ENCODE results near the gene PTPN2. TPM values are rescaled to one million over a fixed set of nuclear protein-coding genes. Genes with fewer than 3 reads are reported as not detected.

The PTPN2 gene
- total and polyA plus RNA-seq, 2 experiments from 2014 or later, result 24.7 to 25.4 TPM

- peak in 1 of 2 donors; percentile 94 for DNase-seq (ENCODE audit: low read depth in 1 of 2, low spot score in 1 of 2)
- H3K27me3 ChIP-seq, result no peaks in the 10 kb centered on the region
- no peak overlapping the region for H3K27ac ChIP-seq
- no peak overlapping the region for H3K4me3 ChIP-seq
- peaks cover 4% of the 10 kb centered on the region for H3K36me3 ChIP-seq
- H3K4me1 ChIP-seq (ENCODE audit: low read depth), result peaks cover 7% of the 10 kb centered on the region
- TF ChIP-seq, protein P1, sequence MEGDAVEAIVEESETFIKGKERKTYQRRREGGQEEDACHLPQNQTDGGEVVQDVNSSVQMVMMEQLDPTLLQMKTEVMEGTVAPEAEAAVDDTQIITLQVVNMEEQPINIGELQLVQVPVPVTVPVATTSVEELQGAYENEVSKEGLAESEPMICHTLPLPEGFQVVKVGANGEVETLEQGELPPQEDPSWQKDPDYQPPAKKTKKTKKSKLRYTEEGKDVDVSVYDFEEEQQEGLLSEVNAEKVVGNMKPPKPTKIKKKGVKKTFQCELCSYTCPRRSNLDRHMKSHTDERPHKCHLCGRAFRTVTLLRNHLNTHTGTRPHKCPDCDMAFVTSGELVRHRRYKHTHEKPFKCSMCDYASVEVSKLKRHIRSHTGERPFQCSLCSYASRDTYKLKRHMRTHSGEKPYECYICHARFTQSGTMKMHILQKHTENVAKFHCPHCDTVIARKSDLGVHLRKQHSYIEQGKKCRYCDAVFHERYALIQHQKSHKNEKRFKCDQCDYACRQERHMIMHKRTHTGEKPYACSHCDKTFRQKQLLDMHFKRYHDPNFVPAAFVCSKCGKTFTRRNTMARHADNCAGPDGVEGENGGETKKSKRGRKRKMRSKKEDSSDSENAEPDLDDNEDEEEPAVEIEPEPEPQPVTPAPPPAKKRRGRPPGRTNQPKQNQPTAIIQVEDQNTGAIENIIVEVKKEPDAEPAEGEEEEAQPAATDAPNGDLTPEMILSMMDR (IDR thresholded peaks at IDR 0.05; ENCODE audit: low read depth, low read length), result no peak
- no peaks in the 10 kb centered on the region for H3K9me3 ChIP-seq (ENCODE audit: low read depth)
Observed at GRCh38 chr18:12838178-12838634, 45.8 kb downstream of the PTPN2 start.

DNA sequence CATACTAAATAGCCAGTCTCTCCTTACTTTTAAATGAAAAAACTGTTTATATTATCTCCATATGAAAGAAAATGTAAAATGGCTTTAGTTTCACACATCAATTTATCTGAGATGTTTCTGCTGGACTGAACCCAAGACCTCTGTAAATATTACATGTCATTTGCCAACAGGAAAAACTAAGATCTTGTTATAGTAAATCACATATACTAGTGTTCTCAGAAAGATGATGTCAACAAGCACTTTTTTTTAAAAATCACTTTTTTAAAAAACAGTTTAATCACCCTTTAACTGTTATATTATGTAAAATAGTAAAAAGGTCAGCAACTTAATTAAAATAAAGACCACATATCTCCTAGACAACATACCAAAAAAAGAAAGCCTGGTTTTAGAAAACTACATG, 46.3 kb downstream of the PTPN2 start:
- TF ChIP-seq, protein P1 (IDR thresholded peaks at IDR 0.05; ENCODE audit: low read depth, low read length), result no peak
- Histone ChIP-seq H3K9me3 (ENCODE audit: low read depth) (no peaks in the 10 kb centered on the region), H3K27me3 (no peaks in the 10 kb centered on the region), H3K4me3 (no peak overlapping the region), H3K27ac (no peak overlapping the region), H3K4me1 (ENCODE audit: low read depth) (peaks cover 2% of the 10 kb centered on the region), H3K36me3 (peaks cover 4% of the 10 kb centered on the region)
- DNase-seq (ENCODE audit: low read depth in 1 of 2, low spot score in 1 of 2), result peak in 1 of 2 donors; percentile 73

DNA sequence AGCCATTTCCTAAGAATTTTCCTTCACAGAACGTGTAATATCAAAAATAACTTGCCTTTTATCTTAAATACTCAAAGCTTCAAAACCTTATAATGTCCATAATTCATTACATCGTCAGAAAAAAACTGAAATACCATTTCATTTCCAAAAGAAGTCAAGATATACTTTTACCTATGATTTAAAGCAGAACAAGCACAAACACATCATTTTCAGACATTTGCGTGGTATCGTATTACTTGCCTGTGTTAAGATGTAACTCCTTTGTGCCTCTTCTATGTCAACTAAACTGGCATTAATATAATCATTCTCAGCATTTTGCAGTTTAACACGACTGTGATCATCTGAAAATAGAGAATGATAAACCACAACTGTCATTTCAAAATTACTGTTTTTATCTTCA, 47.5 kb downstream of the PTPN2 start:
- no peaks in the 10 kb centered on the region for H3K4me1 ChIP-seq (ENCODE audit: low read depth)
- DNase-seq (ENCODE audit: low read depth in 1 of 2, low spot score in 1 of 2), result no peak
- TF ChIP-seq, protein P1 (IDR thresholded peaks at IDR 0.05; ENCODE audit: low read depth, low read length), result no peak
- H3K4me3 ChIP-seq, result no peak overlapping the region
- no peaks in the 10 kb centered on the region for H3K27me3 ChIP-seq
- peaks cover 4% of the 10 kb centered on the region for H3K36me3 ChIP-seq
- no peaks in the 10 kb centered on the region for H3K9me3 ChIP-seq (ENCODE audit: low read depth)
- no peak overlapping the region for H3K27ac ChIP-seq

GRCh38 chr18:12828116-12829051, 55.7 kb downstream of the PTPN2 start:
- Histone ChIP-seq H3K36me3 (peaks cover 9% of the 10 kb centered on the region), H3K27me3 (no peaks in the 10 kb centered on the region), H3K9me3 (ENCODE audit: low read depth) (no peaks in the 10 kb centered on the region), H3K27ac (no peak overlapping the region), H3K4me3 (no peak overlapping the region), H3K4me1 (ENCODE audit: low read depth) (no peaks in the 10 kb centered on the region)
- no peak for DNase-seq (ENCODE audit: low read depth in 1 of 2, low spot score in 1 of 2)
- TF ChIP-seq, protein P1 (IDR thresholded peaks at IDR 0.05; ENCODE audit: low read depth, low read length), result no peak

- TF ChIP-seq, protein P1 (IDR thresholded peaks at IDR 0.05; ENCODE audit: low read depth, low read length), result no peak
- Histone ChIP-seq H3K27me3 (no peaks in the 10 kb centered on the region), H3K9me3 (ENCODE audit: low read depth) (no peaks in the 10 kb centered on the region), H3K27ac (no peak overlapping the region), H3K4me1 (ENCODE audit: low read depth) (no peaks in the 10 kb centered on the region), H3K36me3 (peaks cover 9% of the 10 kb centered on the region), H3K4me3 (no peak overlapping the region)
- DNase-seq (ENCODE audit: low read depth in 1 of 2, low spot score in 1 of 2), result no peak
Observed at GRCh38 chr18:12827588-12827987, 56.4 kb downstream of the PTPN2 start.

Measured in cardiac muscle cell (in vitro differentiated cells and primary cell).